Endodermal cell (in vitro differentiated cells): ENCODE measurements around the gene COL15A1. TPM values are rescaled to one million over a fixed set of nuclear protein-coding genes. Genes with fewer than 3 reads are reported as not detected.

Source experiments
- DNase-seq: peaks from one replicate; pipeline ENCODE4 v3.0.0-alpha.2; 2017
- H3K27ac ChIP-seq: 2 replicates; pipeline ENCODE4 v1.5.1; 2013; ENCODE audit warnings: mild to moderate bottlenecking, low read depth, low read length, moderate library complexity
- H3K27me3 ChIP-seq: 2 replicates; pipeline ENCODE4 v1.6.1; 2013; ENCODE audit warnings: mild to moderate bottlenecking, low read length, moderate library complexity; ENCODE audit not compliant: insufficient read depth, control insufficient read depth, poor library complexity, severe bottlenecking
- H3K36me3 ChIP-seq: 2 replicates; pipeline ENCODE4 v1.7.0; 2013; ENCODE audit warnings: mild to moderate bottlenecking, low read length, moderate library complexity; ENCODE audit not compliant: control insufficient read depth, insufficient read depth
- H3K4me1 ChIP-seq: one replicate; pipeline ENCODE4 v1.7.0; 2013; ENCODE audit warnings: low read length; ENCODE audit not compliant: control insufficient read depth, insufficient read depth
- H3K4me3 ChIP-seq: 2 replicates; pipeline ENCODE4 v1.5.1; 2013; ENCODE audit warnings: mild to moderate bottlenecking, low read length, moderate library complexity
- H3K9ac ChIP-seq: 2 replicates; pipeline ENCODE4 v1.6.1; 2013; ENCODE audit warnings: mild to moderate bottlenecking, low read length, moderate library complexity; ENCODE audit not compliant: poor library complexity, severe bottlenecking; ENCODE audit errors: extremely low read depth
- H3K9me3 ChIP-seq: 2 replicates; pipeline ENCODE4 v1.6.1; 2013; ENCODE audit warnings: mild to moderate bottlenecking, low read length, moderate library complexity; ENCODE audit not compliant: control insufficient read depth
- H3K27ac Mint-ChIP-seq: 2 replicates; pipeline ENCODE4 v1.8.0; 2020; ENCODE audit warnings: mixed read lengths
- H3K27me3 Mint-ChIP-seq: 2 replicates; pipeline ENCODE4 v1.8.0; 2021; ENCODE audit warnings: mild to moderate bottlenecking, mixed read lengths; ENCODE audit not compliant: insufficient read depth
- H3K36me3 Mint-ChIP-seq: 2 replicates; pipeline ENCODE4 v1.8.0; 2020; ENCODE audit warnings: low read depth, mixed read lengths
- H3K4me1 Mint-ChIP-seq: 2 replicates; pipeline ENCODE4 v1.8.0; 2020; ENCODE audit warnings: mixed read lengths
- H3K4me3 Mint-ChIP-seq: 2 replicates; pipeline ENCODE4 v1.8.0; 2020; ENCODE audit warnings: mild to moderate bottlenecking, moderate library complexity, mixed read lengths
- H3K9me3 Mint-ChIP-seq: 2 replicates; pipeline ENCODE4 v1.8.0; 2020; ENCODE audit warnings: mild to moderate bottlenecking, mixed read lengths
- CTCF ChIP-seq: fragments of 200-600 bp; sonication (generic); conservative IDR thresholded peaks from 2 replicates; pipeline ENCODE4 v1.5.0; 2021; ENCODE audit warnings: antibody characterized with exemption, mild to moderate bottlenecking
- WGBS, 2 experiments: methylation state at CpG; one replicate each; pipeline versions ENCODE4 v1.1.5 to v1.1.7; 2013; ENCODE audit warnings: missing lambda C conversion rate in 2 of 2, mixed read lengths in 1 of 2; ENCODE audit not compliant: insufficient coverage in 1 of 2, insufficient read length in 1 of 2; 5-methylcytosine and 5-hydroxymethylcytosine counted together
- total RNA-seq, 2 donors: library from RNA; stranded (reverse); fragmentation: NEBNext Ultra II Directional in 1 of 2; extraction: Animal tissue kit (Norgen Biotek cat#: 25700) in 1 of 2; gene quantifications; 2 replicates in 1 of 2; 3 replicates in 1 of 2; pipeline ENCODE4 v1.2.1, GENCODE V29; 2021

COL15A1 gene
- total RNA-seq, 2 donors from 2014 or later = 0.27 TPM; not detected in 1

GRCh38 chr9:99066571-99066970, 122.9 kb downstream of the COL15A1 start:
- H3K9me3 Mint-ChIP-seq = no peaks in the 10 kb centered on the region
- H3K4me3 Mint-ChIP-seq = no peak overlapping the region
- no peak for DNase-seq
- H3K9me3 ChIP-seq = no peaks in the 10 kb centered on the region
- no peaks in the 10 kb centered on the region for H3K36me3 ChIP-seq
- no peaks in the 10 kb centered on the region for H3K4me1 ChIP-seq
- H3K9ac ChIP-seq = no peak overlapping the region
- no peak overlapping the region for H3K4me3 ChIP-seq
- no peaks in the 10 kb centered on the region for H3K36me3 Mint-ChIP-seq
- no peaks in the 10 kb centered on the region for H3K27me3 ChIP-seq
- peaks cover 3% of the 10 kb centered on the region for H3K4me1 Mint-ChIP-seq
- TF ChIP-seq CTCF = no peak
- no peaks in the 10 kb centered on the region for H3K27me3 Mint-ChIP-seq
- 57 to 82% methylated on average over 1 to 3 of the region's 3 CpGs for WGBS, 2 experiments
- no peak overlapping the region for H3K27ac ChIP-seq
- H3K27ac Mint-ChIP-seq = no peak overlapping the region

- DNase-seq = no peak
- no peaks in the 10 kb centered on the region for H3K36me3 Mint-ChIP-seq
- H3K9me3 ChIP-seq = no peaks in the 10 kb centered on the region
- H3K4me1 ChIP-seq = no peaks in the 10 kb centered on the region
- H3K9me3 Mint-ChIP-seq = no peaks in the 10 kb centered on the region
- H3K27ac ChIP-seq = no peak overlapping the region
- H3K36me3 ChIP-seq = no peaks in the 10 kb centered on the region
- no peak overlapping the region for H3K9ac ChIP-seq
- H3K27me3 Mint-ChIP-seq = no peaks in the 10 kb centered on the region
- no peak overlapping the region for H3K27ac Mint-ChIP-seq
- peaks cover 3% of the 10 kb centered on the region for H3K4me1 Mint-ChIP-seq
- WGBS, 2 experiments = 78% methylated on average over 1 of the region's 1 CpG; no CpG with 5 or more reads in 1 of the 2 experiments
- H3K4me3 ChIP-seq = no peak overlapping the region
- no peaks in the 10 kb centered on the region for H3K27me3 ChIP-seq
- no peak for TF ChIP-seq CTCF
- H3K4me3 Mint-ChIP-seq = no peak overlapping the region
Observed at GRCh38 chr9:99069075-99069474, 125.4 kb downstream of the COL15A1 start.

- 96 to 98% methylated on average over 11 to 12 of the region's 12 CpGs for WGBS, 2 experiments
- DNase-seq = no peak
- no peaks in the 10 kb centered on the region for H3K36me3 Mint-ChIP-seq
- no peaks in the 10 kb centered on the region for H3K4me1 ChIP-seq
- no peak overlapping the region for H3K27ac Mint-ChIP-seq
- H3K27me3 Mint-ChIP-seq = no peaks in the 10 kb centered on the region
- peaks cover 3% of the 10 kb centered on the region for H3K4me1 Mint-ChIP-seq
- no peaks in the 10 kb centered on the region for H3K9me3 ChIP-seq
- no peak overlapping the region for H3K4me3 ChIP-seq
- no peak for TF ChIP-seq CTCF
- H3K9me3 Mint-ChIP-seq = no peaks in the 10 kb centered on the region
- H3K4me3 Mint-ChIP-seq = no peak overlapping the region
- H3K27ac ChIP-seq = no peak overlapping the region
- H3K9ac ChIP-seq = no peak overlapping the region
- no peaks in the 10 kb centered on the region for H3K36me3 ChIP-seq
- no peaks in the 10 kb centered on the region for H3K27me3 ChIP-seq
Observed at GRCh38 chr9:99069546-99069945, 125.8 kb downstream of the COL15A1 start.
